A673 (cell line): Measurements from ENCODE around the gene FBXL19. TPM values are rescaled to one million over a fixed set of nuclear protein-coding genes. Genes with fewer than 3 reads are reported as not detected.

Source experiments
- BruUV-seq: library from RNA; stranded (reverse); fragments of 400-500 nt; replicated peaks from 2 replicates; lab custom pipeline; 2021; lab: Mats Ljungman, UMichigan
- CTCF ChIA-PET: fragments of 300-600 bp; sonication (Branson Sonifier 250); formaldehyde crosslinking; loops from one replicate; lab custom pipeline; 2022; ENCODE audit warnings: antibody characterized with exemption; lab: Charles Lee
- POLR2A ChIA-PET: fragments of 300-600 bp; sonication (Branson Sonifier 250); formaldehyde crosslinking; loops from one replicate; lab custom pipeline; 2022; ENCODE audit warnings: antibody characterized with exemption; ENCODE audit not compliant: low non-redundant PET; lab: Charles Lee
- DNase-seq: peaks from one replicate; pipeline ENCODE4 v3.0.0-alpha.2; 2015; ENCODE audit warnings: low spot score
- H3K27ac ChIP-seq: fragments of 200-600 bp; sonication (generic); 2 replicates; pipeline ENCODE4 v1.5.1; 2016; ENCODE audit warnings: mixed run types, low read depth, mild to moderate bottlenecking, mixed read lengths, antibody characterized with exemption, low read length; ENCODE audit not compliant: poor library complexity, severe bottlenecking
- H3K27me3 ChIP-seq: fragments of 200-600 bp; sonication (generic); replicated peaks from 2 replicates; pipeline ENCODE4 v1.6.1; 2017; ENCODE audit warnings: mixed run types, low read depth, mild to moderate bottlenecking, mixed read lengths, antibody characterized with exemption, low read length; ENCODE audit not compliant: insufficient read depth, poor library complexity
- H3K36me3 ChIP-seq: fragments of 200-600 bp; sonication (generic); 2 replicates; pipeline ENCODE4 v1.6.1; 2016; ENCODE audit warnings: mixed run types, mild to moderate bottlenecking, mixed read lengths, antibody characterized with exemption, low read length; ENCODE audit not compliant: insufficient read depth, poor library complexity, severe bottlenecking
- H3K4me1 ChIP-seq: fragments of 200-600 bp; sonication (generic); 2 replicates; pipeline ENCODE4 v1.6.1; 2017; ENCODE audit warnings: mixed run types, mild to moderate bottlenecking, mixed read lengths, antibody characterized with exemption, low read length; ENCODE audit not compliant: insufficient read depth, poor library complexity, severe bottlenecking
- H3K4me3 ChIP-seq: fragments of 200-600 bp; sonication (generic); 2 replicates; pipeline ENCODE4 v1.5.1; 2016; ENCODE audit warnings: low read depth, mixed run types, mild to moderate bottlenecking, mixed read lengths, low read length; ENCODE audit not compliant: poor library complexity, severe bottlenecking
- H3K9me3 ChIP-seq: fragments of 200-600 bp; sonication (generic); 2 replicates; pipeline ENCODE4 v1.6.1; 2016; ENCODE audit warnings: mixed run types, low read depth, mild to moderate bottlenecking, mixed read lengths, antibody characterized with exemption, low read length; ENCODE audit not compliant: poor library complexity, severe bottlenecking
- CTCF ChIP-seq: fragments of 300-800, 200-600 bp; sonication (generic); conservative IDR thresholded peaks from 2 replicates; pipeline ENCODE4 v1.5.1; 2017; ENCODE audit warnings: low read depth, mild to moderate bottlenecking, antibody characterized with exemption, low read length, moderate library complexity, mixed read lengths
- EZH2 ChIP-seq: fragments of 200-600 bp; sonication (generic); IDR thresholded peaks from 2 replicates; pipeline ENCODE4 v1.6.1; 2017; ENCODE audit warnings: borderline replicate concordance, low read depth, mild to moderate bottlenecking, mixed read lengths, antibody characterized with exemption, low read length; ENCODE audit not compliant: poor library complexity, severe bottlenecking
- intact Hi-C: fragments of 100-400 bp; cut with micrococcal nuclease; formaldehyde crosslinking; loops from one replicate; pipeline ENCODE4 v1.10.0; 2022; ENCODE audit not compliant: unreplicated experiment
- total RNA-seq: library from RNA; stranded (reverse); gene quantifications from 2 replicates; pipeline ENCODE4 v1.2.3, GENCODE V29; 2021

Gene FBXL19
- total RNA-seq, 1 experiment from 2014 or later, result 39.3 TPM

GRCh38 chr16:30979170-30980022, 56.0 kb downstream of the FBXL19 start:
- no peaks in the 10 kb centered on the region for H3K27me3 ChIP-seq
- no peaks in the 10 kb centered on the region for H3K4me1 ChIP-seq
- ChIA-PET CTCF (no interaction called here), POLR2A (no interaction called here)
- no peak for DNase-seq
- BruUV-seq, result no TSS peak
- H3K27ac ChIP-seq, result no peak overlapping the region
- H3K36me3 ChIP-seq, result peaks cover 22% of the 10 kb centered on the region
- TF ChIP-seq CTCF, result no peak
- no peak for TF ChIP-seq EZH2
- no peaks in the 10 kb centered on the region for H3K9me3 ChIP-seq
- intact Hi-C loops, result loop anchor here (10.0 kb wide), 1 partner anchor 885 kb away; no protein-coding TSS in a partner anchor
- H3K4me3 ChIP-seq, result no peak overlapping the region

- no peak for DNase-seq
- intact Hi-C loops, result loop anchor here (10.0 kb wide), 1 partner anchor 885 kb away; no protein-coding TSS in a partner anchor
- TF ChIP-seq EZH2 (no peak), CTCF (no peak)
- H3K9me3 ChIP-seq, result no peaks in the 10 kb centered on the region
- no peaks in the 10 kb centered on the region for H3K4me1 ChIP-seq
- CTCF ChIA-PET, result no interaction called here
- POLR2A ChIA-PET, result no interaction called here
- H3K27ac ChIP-seq, result no peak overlapping the region
- H3K4me3 ChIP-seq, result no peak overlapping the region
- no peaks in the 10 kb centered on the region for H3K27me3 ChIP-seq
- H3K36me3 ChIP-seq, result peaks cover 23% of the 10 kb centered on the region
- no TSS peak for BruUV-seq
Observed at GRCh38 chr16:30980023-30980371, 56.6 kb downstream of the FBXL19 start.

- POLR2A ChIA-PET, result no interaction called here
- no peaks in the 10 kb centered on the region for H3K27me3 ChIP-seq
- CTCF ChIA-PET, result no interaction called here
- H3K4me3 ChIP-seq, result no peak overlapping the region
- peaks cover 22% of the 10 kb centered on the region for H3K36me3 ChIP-seq
- H3K9me3 ChIP-seq, result no peaks in the 10 kb centered on the region
- no peak for DNase-seq
- intact Hi-C loops, result loop anchor here (10.0 kb wide), 1 partner anchor 884 kb away; no protein-coding TSS in a partner anchor
- no peak overlapping the region for H3K27ac ChIP-seq
- TF ChIP-seq CTCF, result no peak
- no peak for TF ChIP-seq EZH2
- no peaks in the 10 kb centered on the region for H3K4me1 ChIP-seq
- no TSS peak for BruUV-seq
Observed at GRCh38 chr16:30980434-30980833, 57.1 kb downstream of the FBXL19 start.
